HG02938 (cell line): ENCODE measurements around the gene MSANTD3.
"Not testable (repeated sequence)": the region's sequence is repeated elsewhere in the genome, so short reads cannot be mapped to it uniquely, and the experiment has no call there.

ENCODE experiments used
- ATAC-seq: cut with Tn5 transposase; IDR thresholded peaks from one replicate; pipeline ENCODE4 v1.9.1; 2021; ENCODE audit warnings: mild to moderate bottlenecking, moderate library complexity; ENCODE audit not compliant: unreplicated experiment

Gene MSANTD3

DNA sequence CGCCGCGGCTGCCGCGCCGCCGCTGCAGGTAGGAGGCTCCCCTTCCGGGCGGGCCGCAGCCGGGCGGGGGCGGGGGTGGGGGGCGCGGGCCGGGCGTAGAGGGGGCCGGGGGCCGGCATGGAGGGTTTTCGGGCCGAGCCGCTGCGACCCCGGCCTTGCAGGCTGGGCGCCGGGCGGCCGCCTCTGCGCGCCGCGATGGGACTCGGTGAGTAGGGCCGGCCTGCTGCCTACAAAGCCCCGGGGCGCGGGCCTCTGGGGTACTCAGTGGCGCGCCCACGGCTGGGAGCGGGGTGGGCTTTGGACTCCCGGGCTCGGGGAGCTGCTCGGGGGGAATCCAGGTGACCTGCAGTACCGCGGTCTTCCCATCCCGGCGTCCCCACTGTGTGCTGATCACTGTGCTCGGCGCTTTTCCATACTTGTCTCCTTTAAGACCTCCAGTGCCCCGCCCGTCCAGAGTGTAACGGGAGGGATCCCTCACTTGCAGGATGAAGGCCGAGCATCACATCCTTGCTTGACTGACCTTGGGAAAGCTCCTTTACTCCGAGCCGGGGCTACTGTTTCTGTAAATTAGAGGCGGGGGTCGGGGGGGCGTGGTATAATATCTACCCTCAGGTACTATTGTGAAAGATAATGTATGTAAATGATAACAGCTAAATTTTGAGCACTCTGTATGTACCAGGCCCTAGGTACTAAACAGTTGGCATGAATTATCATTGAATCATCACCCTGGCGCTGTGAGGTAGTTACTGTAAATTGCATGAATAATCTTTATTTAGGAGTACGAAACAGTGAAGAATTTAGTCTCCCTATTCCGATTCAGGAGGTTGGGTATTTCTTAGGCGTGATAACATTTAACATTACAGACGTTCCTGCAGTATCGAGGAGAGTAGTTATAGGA lies 672 bp downstream of the MSANTD3 start:
- peak; percentile 65 for ATAC-seq

DNA sequence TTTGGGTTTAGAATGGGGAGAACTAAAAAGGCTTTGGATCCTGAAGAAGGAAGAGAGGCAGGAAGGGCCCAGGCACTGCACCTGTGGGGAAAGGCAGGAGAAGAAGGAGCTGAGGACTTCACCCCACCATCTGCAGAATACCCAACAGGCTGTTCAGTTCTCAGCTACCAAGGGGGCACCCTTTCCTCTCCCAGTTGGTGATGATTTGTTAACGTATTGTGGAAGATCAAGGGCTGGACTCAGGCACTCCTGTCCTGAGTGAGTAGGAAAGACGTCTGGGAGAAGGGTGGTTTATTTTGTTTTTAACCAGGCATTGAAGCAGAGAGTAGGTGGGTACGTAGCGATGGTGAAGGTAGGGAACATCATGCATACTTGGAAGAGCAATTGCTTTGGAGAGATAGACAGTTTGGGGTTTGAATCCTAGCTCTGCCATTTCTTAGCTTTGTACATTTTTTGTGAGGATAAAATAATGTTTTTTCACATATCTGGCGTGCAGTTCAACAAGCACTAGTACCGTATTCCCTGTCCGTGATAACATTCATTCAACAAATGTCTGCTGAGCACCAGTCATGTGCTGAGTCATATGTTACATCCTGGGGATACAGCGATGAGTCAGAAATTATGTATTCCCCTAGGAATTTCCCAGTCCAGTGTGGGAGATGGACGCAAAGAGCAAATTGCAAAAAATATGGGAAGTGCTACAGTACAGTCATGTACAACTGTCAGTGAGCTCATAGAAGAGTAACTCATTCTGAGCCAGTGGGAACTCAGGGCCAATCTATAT lies 2.1 kb downstream of the MSANTD3 start:
- no peak for ATAC-seq

- ATAC-seq = no peak
Observed at GRCh38 chr9:100430286-100430940, 3.5 kb downstream of the MSANTD3 start.

GRCh38 chr9:100431886-100432285 lies 4.9 kb downstream of the MSANTD3 start:
- ATAC-seq = no peak

DNA sequence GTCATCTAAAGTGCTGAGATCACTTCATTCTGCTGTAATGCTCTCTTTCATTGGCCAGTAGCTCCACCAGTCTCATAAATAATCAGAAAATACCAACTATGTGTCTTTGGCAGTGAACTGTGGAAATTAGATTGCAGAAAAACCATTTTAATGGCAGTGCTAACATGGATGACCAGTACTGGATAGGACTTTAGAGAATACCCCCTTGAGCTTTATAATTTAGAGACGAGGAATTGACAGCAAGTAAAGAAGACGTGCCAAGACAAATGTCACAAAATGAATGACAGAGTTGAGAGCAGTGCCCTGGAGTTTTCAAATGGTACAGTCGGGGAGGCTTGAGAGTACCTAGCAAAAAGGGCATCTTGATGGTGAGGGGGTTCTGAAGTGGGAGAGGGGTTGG lies 5.8 kb downstream of the MSANTD3 start:
- no peak for ATAC-seq

- no peak for ATAC-seq
Observed at GRCh38 chr9:100436571-100436970, 9.6 kb downstream of the MSANTD3 start.

DNA sequence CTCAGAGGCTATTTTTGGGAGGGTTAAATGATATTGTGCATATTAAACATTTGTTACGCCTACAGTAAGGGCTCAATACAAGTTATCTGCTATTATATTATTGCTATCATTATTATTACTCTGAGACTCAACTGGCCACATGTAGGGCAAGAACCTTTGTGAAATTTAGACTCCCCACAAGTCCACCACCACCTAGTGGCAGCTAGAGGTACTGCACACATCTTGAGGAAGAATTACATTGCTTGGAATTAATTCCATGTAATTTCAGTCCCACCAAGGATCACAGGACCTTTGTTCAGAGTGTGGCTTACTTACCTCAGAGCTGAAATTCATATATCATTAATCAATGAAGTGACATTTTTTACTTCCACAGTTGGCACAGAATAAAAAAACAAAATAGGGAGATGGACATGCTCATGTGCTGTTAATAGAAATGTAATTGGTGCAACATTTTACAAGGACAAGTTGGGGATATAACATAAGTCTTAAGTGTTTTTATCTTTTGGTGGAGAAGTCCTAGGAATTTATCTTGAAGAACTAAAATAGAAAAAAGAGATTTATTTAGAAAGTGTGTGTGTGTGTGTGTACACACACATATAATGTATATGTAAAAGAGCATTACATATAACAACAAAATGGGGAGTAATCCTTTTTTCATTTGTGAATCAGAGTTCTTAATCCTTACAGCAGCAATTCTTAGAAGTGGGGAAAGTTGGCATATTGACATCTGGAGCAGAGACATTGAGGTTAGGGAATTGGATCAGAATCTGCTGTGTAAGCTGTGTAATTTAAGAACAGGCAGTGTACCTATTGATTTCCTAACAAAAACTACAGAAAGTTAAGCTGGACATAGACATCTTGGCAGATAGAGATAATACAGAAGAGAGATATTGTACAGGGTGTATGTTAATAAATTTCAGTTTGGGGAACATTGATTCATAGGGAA lies 11.2 kb downstream of the MSANTD3 start:
- ATAC-seq = peak; percentile 79

- no peak for ATAC-seq
Observed at GRCh38 chr9:100440071-100440470, 13.1 kb downstream of the MSANTD3 start.

DNA sequence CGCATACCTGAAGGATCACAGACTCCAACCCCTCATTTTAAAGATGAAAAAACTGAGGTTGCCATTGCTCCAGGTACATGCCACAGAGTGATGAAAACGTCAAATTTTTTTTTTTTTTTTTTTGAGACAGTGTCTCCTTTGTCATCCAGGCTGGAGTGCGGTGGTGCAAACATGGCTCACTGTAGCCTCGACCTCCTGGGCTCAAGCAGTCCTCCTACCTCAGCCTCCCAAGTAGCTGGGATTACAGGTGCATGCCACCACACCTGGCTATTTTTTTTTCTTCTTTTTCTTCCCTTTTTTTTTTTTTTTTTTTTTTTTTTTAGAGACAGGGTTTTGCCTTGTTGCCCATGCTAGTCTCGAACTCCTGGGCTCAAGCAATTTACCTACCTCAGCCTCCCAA lies 13.5 kb downstream of the MSANTD3 start:
- not testable (repeated sequence) for ATAC-seq

DNA sequence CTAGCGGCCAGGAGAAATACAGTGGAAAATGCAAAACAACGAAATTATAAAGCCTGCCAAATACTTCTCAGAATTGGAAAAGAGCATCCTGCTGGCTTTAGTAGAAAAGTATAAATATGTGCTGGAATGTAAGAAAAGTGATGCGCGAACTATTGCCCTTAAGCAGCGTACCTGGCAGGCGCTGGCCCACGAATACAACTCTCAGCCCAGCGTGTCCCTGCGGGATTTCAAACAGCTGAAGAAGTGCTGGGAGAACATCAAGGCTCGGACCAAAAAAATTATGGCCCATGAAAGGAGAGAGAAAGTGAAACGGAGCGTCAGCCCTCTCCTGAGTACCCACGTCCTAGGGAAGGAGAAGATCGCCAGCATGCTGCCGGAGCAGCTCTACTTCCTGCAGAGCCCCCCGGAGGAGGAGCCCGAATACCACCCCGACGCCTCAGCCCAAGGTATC lies 15.0 kb downstream of the MSANTD3 start:
- ATAC-seq = no peak

DNA sequence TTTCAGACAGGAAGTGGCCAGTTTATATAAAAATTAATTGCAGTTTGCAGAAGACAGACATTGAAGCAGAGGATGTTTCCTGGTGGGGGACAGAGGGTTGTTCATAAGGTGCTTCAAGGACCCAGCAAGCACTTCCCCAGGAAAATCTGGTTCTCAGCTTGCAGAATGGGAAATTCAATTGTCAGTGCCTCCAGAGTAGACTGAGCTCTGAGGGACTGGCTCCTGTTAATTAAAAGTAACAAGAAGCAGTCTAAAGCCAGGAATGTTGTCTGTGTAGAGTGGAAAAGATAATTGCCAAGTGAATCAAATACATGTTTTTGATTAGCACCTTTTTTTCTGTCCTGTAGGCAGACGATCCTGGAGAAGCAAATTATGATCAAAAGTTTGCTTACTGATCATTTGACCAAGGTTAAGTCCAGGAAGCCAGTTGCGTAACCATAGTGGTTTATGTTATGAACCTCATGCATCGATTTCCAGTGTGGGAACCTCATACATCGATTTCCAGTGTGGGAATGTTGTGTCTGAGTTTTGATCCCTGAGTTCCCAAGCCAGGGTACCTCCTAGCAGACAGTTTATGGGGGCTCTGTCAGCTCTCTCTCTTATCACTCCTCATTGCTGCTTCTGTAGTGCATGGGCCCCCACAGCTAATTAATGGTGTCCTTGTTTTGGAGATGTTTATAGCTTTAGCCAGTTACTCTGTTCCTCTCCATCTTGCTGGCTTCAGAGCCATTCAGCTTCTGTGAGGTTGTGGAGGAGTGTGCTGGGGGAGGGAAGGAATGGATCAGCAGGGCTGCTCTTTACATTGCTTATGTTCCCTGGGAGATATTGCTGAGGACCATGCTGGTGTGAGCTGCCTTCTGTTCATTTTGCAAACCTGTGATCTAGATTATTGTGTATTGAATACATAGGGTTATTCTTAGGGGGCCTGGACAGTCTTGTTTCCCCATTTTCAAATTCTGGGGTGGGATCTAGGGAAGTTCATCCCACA lies 17.1 kb downstream of the MSANTD3 start:
- ATAC-seq = no peak

- no peak for ATAC-seq
Observed at GRCh38 chr9:100445161-100445902, 18.4 kb downstream of the MSANTD3 start.

- ATAC-seq = no peak
Observed at GRCh38 chr9:100445903-100446549, 19.1 kb downstream of the MSANTD3 start.

- no peak for ATAC-seq
Observed at GRCh38 chr9:100447041-100447440, 20.1 kb downstream of the MSANTD3 start.

- ATAC-seq = no peak
Observed at GRCh38 chr9:100448266-100448665, 21.3 kb downstream of the MSANTD3 start.

- no peak for ATAC-seq
Observed at GRCh38 chr9:100449420-100449819, 22.5 kb downstream of the MSANTD3 start.

GRCh38 chr9:100452894-100453293 lies 26.0 kb downstream of the MSANTD3 start:
- no peak for ATAC-seq

DNA sequence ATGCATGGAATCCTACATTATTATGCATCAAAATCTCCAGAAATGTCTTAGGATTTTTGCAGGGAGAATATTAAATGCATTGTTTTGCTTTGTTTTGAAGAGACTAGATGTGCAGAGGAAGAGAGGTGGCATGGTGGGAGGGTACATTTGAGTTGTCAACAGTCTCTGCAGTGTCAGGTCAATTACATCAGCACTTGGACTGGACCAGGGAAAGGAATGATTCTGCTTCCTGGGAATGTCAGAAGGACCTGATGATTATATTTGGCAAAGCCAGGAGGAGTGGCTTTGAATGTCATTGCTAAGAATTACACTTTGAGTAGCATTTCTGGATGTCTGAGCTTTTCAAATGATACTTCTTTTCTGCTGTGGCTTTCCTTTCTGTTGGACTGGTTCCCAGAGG lies 28.5 kb downstream of the MSANTD3 start:
- ATAC-seq = no peak
